Measurements from ENCODE around the gene KCNK7.

Gene KCNK7

DNA sequence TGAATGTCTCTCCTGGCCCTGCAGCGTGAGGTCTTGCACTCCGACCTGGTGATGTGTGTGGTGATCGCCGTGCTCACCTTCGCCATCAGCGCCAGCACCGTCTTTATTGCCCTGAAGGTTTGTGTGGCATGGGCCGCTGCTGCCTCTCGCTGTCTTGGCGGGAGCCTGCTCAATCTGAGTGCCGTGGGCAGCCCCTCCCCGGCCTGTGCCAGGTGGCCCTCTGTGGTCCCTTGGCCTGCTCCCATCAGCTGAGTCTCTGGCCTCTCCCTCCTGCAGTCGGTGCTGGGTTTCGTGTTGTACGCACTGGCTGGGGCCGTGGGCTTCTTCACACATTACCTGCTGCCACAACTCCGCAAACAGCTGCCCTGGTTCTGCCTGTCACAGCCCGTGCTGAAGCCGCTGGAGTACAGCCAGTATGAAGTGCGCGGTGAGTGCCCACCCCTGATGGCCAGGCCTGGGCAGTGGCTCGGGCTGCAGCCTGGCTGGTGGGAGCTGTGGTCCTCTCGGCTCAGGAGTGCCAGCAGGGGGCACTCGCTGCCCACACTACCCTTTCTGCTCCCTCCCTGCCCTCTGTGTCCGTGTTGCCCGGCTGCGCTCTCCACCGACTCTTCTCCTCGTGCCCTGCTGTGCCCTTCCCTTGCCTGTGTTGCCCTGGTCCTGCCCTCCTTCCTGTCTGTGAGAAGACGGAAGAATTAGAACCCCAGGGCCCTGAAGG is 30.2 kb upstream of the KCNK7 start:
- peak; percentile 42 for DNase-seq

DNA sequence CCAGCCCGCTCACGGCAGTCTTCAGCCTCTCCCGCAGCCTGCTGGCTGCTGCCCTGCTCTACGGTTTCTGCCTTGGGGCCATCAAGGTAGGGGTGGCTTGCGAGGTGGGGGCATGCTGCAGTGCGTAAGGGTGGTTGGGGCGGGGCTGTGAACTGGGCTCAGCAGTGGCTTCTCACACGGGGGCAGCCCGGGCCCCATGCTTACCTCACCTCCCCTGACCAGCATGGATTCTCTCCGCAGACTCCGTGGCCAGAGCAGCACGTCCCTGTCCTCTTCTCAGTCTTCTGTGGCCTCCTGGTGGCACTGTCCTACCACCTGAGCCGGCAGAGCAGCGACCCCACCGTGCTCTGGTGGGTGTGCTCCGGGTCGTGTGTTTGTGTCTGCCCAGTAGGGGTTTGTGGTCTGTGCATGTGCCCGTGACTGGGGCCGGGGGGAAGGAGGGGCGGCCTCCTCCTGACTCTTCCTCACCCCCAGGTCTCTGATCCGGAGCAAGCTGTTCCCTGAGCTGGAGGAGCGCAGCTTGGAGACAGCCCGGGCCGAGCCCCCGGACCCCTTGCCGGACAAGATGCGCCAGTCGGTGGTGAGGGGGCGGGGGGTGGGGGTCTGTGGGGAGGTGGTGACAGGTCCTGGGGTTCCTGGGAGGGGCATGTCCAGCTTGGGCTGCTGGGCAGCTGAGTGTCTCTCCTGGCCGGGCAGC is 29.5 kb upstream of the KCNK7 start:
- DNase-seq: no peak

DNA sequence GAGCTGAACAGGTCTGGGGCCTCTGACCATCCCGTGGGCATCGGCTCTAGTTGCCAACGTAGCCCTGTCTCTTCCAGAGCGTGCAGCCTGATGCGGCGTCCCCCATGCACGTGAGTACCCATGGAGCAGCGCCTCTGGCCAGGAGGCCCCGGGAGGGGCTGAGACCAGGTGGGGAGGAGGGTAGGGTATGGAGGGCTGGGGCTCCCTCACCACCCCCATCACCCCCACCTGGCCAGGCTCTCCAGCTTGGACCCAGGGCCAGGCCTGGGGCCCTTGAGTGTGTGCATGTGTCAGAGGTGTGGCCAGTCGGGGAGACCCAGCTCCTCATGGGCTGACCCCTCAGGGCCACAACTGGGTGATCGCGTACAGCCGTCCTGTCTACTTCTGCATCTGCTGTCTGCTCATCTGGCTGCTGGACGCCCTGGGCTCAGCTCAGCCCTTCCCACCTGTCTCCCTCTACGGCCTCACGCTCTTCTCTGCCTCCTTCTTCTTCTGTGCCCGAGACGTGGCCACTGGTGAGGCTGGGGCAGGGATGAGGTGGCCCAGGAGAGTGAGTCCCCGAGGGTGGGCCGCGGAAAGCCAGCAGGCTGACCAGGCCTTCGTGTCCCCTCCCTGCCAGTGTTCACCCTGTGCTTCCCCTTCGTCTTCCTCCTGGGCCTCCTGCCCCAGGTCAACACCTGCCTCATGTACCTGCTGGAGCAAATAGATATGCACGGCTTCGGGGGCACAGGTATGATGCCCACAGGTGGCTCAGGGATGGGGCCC is 28.4 kb upstream of the KCNK7 start:
- no peak for DNase-seq

DNA sequence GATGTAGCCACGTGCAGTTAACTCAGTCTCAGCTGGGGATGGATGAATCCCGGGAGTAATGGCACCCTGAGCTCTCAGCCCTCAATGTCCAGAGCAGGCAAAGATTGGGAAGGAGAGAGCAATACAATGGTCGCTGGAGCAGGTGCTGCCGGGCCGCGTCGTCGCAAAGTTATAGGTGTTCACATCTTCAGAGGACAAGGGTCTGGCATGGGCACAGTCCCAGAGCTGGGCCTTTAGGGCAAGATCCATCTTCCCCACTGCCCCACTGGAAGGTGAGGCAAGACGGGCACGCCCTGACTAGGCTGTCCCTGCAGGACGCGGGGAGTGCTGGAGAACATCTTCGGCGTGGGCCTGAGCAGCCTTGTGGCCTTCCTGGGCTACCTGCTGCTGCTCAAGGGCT is 27.6 kb upstream of the KCNK7 start:
- DNase-seq: no peak

DNA sequence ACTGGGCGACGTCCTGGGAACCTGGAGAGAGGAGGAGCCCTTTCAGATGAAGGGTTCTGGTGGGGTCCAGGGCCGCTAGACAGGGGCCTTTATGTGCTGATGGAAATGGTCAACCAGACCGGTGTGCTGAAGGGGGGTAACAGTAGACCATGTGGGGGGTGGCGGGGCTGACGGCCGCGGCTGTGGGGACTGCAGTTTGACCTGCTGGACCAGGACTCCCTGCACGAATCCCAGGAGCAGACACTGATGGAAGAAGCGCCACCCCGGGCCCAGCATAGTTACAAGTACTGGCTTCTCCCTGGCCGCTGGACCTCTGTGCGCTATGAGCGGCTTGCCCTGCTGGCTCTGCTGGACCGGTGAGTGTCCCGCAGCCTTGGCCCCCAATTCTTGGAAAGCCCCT is 26.4 kb upstream of the KCNK7 start:
- no peak for DNase-seq

DNA sequence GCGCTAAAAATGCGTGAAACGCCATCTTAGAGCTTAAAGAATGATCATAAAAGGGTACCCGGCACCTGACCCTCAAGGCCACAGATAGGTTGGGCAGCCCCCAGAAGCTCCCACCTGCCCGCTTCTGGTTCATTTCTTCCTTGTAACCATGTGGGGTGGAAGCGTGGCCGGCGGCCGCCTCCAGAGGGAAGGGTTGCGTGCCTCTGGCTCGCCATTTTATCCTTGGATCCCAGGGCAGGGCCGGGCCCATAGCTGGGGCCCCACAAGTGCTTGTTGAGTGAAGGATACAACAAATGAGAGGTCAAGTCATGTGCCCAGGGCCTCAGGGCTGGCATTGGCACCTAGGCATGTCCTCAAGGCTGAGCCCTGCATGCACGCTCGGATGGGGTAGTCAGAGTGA is 25.9 kb upstream of the KCNK7 start:
- no peak for DNase-seq

DNA sequence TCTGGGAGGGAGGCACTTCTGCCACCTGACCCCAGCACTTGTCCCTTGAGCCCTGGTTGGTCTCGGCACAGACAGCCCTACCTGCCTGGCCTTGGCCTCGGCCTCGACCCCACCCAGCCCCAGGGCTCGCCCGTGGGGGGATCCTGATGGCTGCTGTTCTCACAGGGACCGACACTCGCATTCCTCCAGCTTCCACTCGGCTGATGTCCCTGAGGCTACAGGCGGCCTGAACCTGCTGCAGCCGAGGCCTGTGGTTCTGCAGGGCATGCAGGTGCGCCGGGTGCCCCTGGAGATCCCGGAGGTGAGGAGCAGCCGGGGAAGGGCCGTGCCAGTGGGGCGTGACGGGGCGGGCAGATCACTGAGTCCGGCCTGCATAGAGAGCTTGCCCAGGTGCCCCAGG is 25.1 kb upstream of the KCNK7 start:
- DNase-seq: no peak

DNA sequence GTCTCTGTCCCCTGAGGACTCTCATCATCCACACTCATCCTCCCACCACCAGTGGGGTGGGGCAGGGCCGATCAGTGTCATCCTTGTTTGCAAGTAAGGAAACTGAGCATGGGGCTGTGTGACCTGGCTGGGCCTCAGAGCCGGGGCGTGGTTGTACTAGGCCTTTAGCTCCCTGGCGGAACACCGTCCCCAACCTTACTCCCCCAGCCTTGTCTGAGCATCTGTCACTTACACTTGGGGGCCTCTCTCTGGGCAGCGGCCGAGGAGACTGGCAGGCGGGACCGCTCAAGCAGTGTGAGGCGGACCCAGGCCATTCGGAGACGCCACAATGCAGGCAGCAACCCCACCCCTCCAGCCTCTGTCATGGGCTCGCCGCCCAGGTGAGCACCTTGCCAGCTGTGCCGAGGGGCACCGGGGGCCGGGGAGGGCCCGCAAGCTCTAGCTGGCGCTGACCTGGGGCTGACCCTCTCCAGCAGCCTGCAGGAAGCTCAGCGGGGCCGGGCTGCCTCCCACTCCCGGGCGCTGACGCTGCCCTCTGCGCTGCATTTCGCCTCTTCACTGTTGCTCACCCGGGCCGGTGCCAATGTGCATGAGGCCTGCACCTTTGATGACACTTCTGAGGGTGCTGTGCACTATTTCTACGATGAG is 23.8 kb upstream of the KCNK7 start:
- DNase-seq: no peak

DNA sequence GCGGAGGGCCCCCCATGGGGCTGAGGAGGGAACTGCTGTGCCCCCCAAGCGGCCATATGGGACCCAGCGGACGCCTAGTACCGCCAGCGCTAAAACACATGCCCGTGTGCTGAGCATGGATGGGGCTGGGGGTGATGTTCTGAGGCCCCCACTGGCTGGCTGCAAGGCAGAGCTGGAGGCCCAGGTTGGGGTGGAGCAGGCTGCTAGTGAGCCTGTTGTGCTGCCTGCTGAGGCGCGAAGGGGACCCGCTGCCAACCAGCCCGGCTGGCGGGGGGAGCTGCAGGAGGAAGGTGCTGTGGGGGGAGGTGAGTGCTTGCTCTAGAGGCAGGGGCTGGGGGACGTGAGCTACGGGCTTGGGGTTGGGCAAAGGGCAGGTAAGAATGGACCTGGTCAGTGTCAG is 23.2 kb upstream of the KCNK7 start:
- no peak for DNase-seq

DNA sequence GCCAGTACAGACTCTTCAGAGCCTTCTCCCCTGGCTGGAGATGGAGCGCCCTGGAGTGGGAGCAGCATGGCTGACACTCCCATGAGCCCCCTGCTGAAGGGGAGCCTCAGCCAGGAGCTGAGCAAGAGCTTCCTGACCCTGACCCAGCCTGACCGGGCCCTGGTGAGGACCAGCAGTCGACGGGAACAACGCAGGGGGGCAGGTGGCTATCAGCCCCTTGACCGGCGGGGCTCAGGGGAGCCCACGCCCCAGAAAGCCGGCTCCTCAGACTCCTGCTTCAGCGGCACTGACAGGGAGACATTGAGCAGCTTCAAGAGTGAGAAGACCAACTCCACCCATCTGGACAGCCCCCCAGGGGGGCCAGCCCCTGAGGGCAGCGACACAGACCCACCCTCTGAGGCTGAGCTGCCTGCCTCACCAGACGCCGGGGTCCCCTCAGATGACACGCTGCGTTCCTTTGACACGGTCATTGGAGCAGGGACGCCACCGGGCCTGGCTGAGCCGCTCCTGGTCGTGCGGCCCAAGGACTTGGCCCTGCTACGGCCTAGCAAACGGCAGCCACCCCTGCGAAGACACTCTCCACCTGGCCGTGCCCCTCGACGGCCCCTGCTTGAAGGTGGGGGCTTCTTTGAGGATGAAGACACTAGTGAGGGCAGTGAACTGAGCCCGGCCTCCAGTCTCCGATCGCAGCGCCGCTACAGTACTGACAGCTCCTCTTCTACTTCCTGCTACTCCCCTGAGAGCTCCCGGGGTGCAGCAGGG is 22.6 kb upstream of the KCNK7 start:
- no peak for DNase-seq

DNA sequence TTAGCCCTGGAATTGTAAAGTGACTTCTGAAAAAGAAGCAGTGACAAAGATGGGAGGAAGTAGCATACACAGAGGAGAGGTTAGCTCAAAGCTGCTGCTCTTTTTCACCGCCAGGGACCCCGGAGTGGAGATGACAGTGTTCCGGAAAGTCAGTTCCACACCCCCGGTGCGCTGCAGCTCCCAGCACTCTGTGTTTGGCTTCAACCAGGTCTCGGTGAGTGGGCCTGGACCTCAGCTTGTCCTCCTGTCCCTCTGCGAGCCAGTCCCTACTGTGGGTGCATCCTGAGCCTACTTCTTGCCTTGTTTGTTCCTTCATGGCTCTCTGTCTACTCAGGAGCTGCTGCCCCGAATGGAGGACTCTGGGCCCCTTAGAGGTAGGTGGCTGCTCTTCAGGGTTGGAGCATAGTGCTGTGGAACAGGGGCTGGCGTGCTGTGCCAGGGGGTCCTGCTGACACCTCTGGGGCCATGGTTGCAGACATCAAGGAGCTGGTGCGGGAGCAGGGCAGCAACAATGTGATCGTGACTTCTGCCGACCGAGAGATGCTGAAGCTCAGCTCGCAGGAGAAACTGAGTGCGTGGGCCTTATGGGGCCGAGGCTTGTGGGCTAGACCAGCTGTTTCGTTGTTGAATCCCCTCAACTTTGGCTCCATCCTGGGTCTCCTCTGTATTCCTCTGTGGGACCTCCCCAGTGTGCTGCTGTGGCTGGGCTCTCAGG is 21.7 kb upstream of the KCNK7 start:
- DNase-seq: no peak

DNA sequence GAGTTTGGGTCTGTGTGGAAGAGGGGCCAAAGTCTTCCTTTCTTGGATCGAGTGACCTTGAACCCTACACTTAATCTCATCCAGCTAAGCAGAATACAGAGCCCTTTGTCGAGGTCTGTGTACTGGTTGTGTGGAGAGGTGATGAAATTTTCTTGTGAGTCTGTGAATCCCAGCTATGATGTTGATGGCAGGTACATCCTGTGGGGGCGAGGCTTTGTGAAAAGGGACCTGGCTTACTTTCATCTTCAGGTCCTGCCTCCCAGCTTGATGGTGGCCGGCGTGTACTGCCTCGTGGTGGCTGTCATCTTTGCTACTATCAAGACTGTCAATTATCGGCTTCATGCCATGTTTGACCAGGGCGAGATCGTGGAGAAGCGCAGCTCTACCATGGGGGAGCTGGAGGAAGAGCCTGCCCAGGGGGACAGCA is 21.0 kb upstream of the KCNK7 start:
- no peak for DNase-seq

DNA sequence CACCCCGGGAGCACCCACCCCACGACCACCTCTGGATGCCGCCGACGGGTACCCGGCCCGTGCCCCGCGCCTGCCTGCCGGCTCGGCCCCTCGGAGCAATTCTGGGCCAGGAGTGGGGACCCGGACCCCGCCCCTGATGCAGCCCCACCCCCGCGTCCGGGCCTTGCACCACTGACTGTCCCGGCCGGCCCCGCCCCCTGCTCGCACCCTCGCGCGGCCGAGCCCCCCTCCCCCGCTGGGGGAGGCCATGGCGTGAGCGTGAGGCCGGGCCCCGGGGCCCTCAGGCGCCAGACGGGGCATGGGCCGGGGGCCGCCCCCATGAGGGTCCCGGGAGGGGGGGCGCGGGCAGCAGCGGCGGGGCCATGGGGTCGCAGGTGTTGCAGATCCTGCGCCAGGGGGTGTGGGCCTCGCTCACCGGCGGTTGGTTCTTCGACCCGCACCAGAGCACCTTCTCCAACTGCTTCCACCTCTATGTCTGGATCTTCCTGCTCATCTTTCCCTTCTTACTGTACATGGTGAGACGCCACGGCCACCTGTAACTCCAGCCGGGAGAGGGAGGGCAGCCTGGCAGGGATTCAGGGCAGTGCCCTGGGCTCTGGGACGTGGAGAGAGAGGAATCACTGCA is 20.5 kb upstream of the KCNK7 start:
- DNase-seq: peak; percentile 62

DNA sequence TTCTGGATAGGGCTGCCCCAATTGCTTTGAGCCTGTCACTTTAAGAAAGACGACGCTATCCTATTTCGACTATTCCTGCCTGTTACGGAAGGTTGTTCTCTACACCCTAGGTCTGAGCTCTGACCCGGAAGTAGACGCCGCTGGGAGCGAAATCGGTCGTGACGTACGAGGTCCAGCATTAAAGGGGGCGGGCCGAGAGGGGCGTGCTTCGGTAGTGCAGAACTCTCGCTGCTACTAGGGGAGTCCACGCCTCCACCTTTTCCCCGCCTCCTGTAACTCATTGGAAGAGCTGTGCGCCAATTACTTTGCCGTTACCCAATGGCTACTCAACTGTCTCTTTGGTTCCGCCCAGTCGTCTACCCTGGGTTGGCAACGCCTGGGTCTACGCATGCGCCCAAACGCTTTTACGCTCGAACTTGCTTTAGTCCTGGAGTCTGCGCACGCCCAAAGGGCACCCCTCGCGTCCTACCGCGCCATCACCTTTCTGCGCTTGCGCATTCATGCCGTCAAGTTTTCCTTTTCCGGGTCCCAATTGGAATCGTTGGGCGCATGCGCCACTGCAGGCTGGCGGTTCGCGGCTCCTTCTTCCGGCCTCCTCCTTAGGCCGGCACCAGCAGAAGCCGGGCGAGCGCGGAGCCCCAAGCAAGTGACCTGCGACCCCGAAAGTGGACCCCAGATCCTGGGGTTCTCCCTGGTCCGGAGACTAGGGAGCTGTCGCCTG is 19.8 kb upstream of the KCNK7 start, which contains the start of gene PCNX3:
Gene PCNX3 (plus strand): TSS at position 548 of the 721 bp plus-strand sequence. CDS start 536 bp downstream, outside the sequence.
- DNase-seq: peak; percentile 100

DNA sequence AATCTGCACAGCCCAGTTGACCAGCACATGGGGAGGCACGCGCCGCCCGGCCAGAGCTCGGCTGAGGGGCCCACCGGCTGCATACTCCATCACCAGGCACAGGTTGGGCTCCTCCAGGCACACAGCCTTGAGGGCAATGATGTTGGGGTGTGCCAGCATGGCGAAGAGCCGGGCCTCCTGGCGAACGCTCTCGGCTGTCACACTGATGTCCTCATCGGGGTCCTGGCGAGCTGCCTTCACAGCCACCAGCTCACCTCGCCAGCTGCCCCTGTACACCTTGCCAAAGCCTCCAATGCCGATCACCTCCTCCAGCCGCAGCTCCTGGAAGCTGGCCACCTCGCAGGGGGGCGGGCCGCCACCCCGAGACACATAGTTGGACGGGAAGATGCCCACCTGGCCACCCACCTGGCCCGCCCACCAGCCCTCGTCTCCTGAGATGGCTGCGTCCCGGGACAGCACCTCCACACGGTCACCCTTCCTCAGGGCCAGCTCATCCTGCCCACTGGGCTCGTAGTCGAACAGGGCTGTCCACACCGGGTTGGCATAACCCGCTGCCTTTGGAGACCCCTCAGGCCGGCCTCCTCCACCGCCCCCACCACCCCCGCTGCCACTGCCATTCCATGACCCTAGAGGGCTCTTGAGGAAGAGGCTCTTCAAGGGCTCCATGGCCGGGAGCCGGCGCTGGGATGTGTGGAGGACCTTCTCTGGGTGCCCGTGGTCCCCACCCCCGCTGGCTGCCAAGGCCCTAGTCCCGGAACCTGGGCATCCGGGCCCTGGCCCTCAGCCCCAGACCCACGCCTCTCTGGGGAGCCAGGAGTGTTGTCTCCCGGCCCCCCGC is 17.7 kb upstream of the KCNK7 start:
- DNase-seq: no peak

DNA sequence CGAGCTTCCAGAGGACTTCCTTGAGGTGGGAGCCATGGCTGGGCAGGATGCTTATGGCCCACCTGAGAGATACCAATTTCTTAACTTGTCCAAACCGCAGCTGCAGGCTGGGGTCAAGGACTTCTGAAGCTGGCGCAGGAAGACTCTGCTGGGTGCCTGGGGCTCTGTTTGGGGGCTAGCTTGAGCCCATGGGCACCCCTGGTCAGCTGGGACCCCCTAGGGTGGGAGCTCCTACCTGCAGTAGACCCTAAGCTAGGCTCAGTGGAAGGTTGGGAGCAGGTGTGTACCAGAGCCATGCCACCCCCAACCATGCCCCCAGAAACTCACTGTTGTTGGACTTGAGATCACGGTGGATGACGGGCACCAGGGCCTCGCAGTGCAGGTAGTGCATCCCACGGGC is 17.1 kb upstream of the KCNK7 start:
- no peak for DNase-seq

DNA sequence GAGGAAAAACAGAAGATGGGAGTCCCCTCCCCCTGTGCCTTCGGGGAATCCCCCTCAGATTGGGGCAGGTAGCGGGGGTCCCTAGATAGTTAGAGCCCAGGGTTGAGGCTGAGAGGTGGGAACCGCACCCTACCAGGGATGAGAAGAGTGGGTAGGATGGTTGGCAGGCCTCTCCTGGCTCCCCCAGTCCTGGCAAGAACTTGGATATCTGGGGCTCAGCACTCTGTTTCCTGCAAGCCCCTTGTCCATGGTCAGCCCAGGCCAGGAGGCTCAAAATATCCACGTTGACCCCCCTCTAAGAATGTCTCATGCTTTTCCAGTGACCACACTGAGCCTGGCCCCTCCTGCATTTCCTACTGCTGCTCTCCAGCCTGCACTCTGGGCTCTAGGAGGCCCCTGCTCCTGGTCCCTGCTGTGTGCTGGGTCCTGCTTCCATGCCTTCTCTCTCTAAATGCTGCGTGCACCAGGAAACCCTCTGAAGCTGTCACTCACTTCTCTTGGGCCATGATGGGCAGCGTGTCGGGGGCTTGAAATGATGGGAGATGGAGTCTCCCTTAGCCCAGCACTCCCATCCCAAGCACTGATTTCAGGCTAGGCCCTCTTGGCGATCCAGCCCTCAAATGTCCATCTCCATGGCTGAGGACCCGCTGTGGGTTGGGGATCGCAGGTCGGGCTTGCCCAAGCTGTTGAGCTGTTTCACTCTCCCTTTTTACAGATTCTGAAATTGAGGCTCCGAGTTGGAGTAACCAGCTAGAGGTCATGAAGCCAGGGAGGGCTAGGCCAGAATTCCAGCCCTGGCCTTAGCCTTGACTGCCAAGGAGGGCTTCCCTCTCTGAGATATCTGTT is 16.4 kb upstream of the KCNK7 start:
- DNase-seq: peak; percentile 47

DNA sequence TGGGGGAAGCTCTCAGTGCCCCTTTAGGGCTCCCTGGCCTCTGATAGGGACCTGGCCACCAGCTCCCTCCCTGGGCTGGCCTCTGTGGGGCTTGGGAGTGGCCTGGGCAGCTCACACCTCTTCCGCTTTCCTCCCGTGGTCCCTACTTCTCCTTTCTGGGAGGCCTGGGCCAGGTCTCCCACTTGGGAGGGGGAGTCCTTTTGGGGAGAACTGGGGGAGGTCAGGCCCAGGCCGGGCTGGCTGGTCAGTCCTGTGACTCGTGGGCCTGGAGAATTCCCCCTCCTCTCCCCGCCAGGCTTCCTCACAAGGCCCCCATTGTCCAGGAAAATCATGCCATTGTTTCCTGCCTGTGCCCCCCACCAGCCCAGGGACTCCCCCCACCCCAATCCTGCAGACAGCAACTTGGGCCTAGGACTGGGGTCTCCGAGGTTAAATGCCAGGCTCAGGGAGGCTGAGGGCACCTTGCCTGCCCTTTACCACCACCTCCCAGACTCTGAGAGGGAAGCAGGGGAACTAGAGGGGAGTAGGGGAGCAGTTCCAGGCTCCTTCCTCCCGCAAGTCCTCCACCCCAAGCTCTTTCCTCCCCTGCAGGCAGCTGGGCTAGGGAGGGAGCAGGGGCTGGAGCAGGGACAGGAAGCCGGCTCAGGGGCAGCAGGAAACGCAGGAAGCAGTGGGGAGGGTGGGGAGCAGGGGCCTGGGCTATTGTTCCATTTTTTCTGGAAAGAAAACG is 15.6 kb upstream of the KCNK7 start:
- peak; percentile 21 for DNase-seq

Measured in EL (cell line).